ENCODE data around the gene SRSF10.

DNA sequence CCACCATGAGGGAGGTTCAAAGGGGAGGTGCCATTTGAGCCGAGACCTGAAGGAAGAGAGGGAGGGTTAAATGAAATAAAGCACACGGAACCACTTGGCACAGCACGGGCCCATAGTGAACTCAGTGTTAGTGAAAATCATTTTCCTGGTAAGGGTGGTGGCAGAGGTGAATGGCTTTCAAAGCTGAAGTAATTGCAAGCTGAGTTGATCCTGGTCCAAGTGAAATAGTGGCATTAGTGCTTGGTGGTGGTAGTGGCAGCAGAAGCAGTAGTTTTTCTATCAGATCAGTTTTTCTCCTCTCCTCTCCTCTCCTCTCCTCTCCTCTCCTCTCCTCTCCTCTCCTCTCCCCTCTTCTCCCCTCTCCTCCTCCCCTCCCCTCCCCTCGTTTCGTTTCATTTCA, 30.5 kb upstream of the SRSF10 start:
- no peak for TF ChIP-seq CTCF (IDR thresholded peaks at IDR 0.05; ENCODE audit: low read depth, low read length, poor library complexity, severe bottlenecking)
- TF ChIP-seq EZH2phosphoT487 (IDR thresholded peaks at IDR 0.05; ENCODE audit: borderline replicate concordance, low read length), result no peak
